ENCODE data around the gene CPT1B.

The CPT1B gene

DNA sequence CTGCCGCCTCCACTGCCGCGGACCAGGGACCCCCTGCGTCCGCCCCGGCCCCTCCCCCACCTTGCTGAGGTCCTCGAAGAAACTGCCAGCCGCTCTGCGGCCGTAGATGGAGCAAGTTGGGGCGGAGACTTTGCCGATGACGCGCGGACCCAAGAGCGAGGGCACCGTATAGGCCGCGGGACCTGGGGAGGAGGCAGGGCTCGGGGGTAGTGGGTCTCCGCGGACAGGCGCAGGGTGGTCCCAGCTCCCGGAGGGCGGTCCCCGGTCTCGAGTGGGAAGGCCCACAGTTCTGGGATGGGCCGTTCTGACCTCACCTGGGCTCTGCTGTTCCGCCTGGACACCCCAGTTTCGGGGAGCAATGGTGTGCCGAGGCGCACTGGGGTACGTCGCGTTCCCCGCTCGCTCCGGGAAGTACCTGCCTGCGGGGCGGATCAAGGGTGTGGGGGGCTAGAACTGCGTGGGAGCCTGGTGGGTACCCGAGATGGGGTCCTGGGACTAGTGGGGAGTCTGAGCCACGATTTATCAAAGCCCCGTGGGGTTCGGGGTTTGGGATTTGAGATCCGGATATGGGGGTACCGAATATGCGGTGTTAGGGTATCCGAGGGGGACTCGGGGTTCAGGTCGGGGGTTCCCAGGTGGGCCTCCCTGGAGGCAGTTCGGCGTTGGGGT, 47.2 kb downstream of the CPT1B start:
- peak; percentile 85 to 93 for DNase-seq (ENCODE audit: low read depth in 2 of 2)
- H3K4me3 ChIP-seq (replicated peaks in 1 of 2; ENCODE audit: low read depth in 2 of 2, low read length in 2 of 2): peak overlapping the region; percentile 55 to 59
- TF ChIP-seq, protein P1, sequence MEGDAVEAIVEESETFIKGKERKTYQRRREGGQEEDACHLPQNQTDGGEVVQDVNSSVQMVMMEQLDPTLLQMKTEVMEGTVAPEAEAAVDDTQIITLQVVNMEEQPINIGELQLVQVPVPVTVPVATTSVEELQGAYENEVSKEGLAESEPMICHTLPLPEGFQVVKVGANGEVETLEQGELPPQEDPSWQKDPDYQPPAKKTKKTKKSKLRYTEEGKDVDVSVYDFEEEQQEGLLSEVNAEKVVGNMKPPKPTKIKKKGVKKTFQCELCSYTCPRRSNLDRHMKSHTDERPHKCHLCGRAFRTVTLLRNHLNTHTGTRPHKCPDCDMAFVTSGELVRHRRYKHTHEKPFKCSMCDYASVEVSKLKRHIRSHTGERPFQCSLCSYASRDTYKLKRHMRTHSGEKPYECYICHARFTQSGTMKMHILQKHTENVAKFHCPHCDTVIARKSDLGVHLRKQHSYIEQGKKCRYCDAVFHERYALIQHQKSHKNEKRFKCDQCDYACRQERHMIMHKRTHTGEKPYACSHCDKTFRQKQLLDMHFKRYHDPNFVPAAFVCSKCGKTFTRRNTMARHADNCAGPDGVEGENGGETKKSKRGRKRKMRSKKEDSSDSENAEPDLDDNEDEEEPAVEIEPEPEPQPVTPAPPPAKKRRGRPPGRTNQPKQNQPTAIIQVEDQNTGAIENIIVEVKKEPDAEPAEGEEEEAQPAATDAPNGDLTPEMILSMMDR (IDR thresholded peaks at IDR 0.05; ENCODE audit: low read depth, low read length): no peak

DNA sequence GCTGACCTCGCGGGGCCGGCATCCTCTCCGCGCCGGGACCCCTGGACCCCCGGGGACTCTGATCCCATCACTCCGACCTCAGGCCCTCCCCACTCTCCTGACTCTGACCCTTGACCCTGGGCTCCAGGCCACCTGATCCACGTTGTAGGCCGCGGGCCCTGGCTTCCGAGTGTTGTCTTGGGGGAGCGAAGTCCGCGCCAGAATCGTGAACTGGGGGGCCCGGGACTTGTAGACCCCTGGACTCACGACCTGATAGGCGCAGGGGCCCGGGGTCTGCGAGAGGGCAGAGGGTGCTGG, 47.7 kb downstream of the CPT1B start:
- H3K4me3 ChIP-seq (replicated peaks in 1 of 2; ENCODE audit: low read depth in 2 of 2, low read length in 2 of 2): peak overlapping the region; percentile 55 to 59
- TF ChIP-seq, protein P1 (IDR thresholded peaks at IDR 0.05; ENCODE audit: low read depth, low read length): no peak
- DNase-seq (ENCODE audit: low read depth in 2 of 2): no peak

DNA sequence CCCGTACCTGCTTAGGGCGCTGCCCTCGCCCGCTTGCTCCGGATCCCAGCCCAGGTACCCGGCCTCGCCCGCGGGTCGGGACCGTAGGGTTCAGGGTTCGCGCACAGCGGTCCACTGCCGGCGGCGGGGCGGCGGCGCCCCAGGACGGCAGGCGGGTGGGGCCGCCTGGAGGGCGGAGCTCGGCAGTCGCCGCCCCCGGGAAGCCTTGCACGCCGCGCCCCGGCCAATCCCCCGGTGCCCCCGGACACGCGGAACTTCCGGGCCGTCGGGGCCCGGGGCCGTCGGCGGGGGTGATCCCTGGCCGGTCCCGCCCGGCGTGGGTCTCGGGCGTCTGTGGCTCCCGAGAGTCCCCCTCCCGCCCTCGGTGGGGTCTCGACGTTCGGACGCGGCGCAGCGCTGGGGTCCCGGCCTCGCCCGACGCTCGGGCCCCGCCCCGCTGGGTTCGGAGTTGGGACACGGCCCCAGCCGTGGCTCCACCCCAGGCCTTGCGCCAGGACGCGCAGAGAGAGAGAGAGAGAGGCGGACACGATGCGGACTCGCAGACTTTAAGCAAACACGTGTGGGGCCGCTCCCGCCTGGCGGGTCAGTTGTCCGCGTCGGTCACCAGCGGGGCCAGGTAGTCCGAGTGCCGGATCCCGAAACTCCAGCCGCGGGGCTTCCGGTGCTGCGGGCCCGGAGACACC, 48.2 kb downstream of the CPT1B start, which contains the start of gene TYMP:
Gene TYMP (minus strand): TSS at position 116 of the 683 bp plus-strand sequence. CDS start 303 bp downstream, outside the sequence.
- TF ChIP-seq, protein P1 (IDR thresholded peaks at IDR 0.05; ENCODE audit: low read depth, low read length): no peak
- peak within 1 kb of the TSS; percentile 57 to 59 for H3K4me3 ChIP-seq (replicated peaks in 1 of 2; ENCODE audit: low read depth in 2 of 2, low read length in 2 of 2)
- DNase-seq (ENCODE audit: low read depth in 2 of 2): peak; percentile 83 to 90

DNA sequence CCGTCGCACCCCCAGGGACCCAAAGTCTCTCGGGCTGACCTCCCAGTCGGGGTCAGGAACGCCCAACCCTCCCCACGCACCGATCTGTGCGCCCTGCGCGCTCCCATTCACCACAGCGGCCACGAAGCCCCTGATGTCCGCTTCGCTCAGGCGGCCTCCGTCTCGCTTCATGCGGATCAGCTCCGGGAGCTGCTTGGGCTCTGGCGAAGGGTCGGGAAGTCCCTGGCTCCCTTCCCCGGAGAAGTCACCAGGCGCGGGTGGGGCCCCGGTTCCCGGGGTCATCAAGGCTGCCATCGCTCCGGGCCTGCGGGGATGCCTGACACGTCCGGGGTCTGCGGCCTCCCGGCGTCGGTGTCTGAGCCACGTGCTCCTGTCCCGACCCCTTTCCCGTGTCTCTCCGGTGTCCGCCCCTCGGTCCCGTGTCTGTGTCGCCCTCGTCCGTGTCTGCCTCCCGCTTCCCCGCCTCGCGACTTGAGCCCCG, 48.8 kb downstream of the CPT1B start:
- peak overlapping the region; percentile 57 to 59 for H3K4me3 ChIP-seq (replicated peaks in 1 of 2; ENCODE audit: low read depth in 2 of 2, low read length in 2 of 2)
- TF ChIP-seq, protein P1 (IDR thresholded peaks at IDR 0.05; ENCODE audit: low read depth, low read length): no peak
- no peak for DNase-seq (ENCODE audit: low read depth in 2 of 2)

DNA sequence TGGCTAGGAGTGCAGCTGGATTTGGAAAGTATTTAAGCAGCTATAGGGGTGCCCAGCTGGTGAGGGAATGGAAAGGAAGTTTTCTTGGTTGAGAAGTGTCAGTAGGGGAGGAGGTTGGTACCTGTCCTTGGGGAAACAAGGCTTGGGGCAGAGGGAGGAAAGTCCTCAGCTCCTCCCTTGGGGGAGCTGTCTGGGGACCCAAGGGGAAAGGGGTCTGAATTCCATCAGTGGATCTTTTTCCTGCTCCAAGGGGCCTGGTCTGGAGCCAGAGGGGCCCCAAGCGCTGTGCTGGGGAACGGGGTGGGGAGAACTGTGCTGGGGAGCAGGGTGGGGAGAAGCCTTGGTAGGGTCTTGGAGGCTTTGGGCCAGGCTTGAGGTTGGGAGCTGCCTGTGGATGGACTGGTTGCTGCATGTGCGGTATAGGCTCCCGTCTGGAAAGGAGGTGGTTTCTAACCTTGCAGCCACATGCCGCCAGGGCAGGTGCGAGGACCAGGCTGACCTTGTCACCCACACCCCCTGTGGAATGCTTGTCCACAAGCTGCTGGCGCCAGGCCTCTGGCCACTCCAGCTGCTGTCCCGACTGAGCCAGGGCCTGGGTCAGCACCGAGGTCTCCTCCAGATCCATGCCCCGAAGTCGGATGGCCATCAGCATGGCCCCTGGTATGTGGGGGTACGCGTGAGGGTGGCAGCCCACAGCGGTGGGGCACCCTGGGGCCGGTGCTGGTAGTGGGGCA, 49.4 kb downstream of the CPT1B start:
- no peak for DNase-seq (ENCODE audit: low read depth in 2 of 2)
- H3K4me3 ChIP-seq (replicated peaks in 1 of 2; ENCODE audit: low read depth in 2 of 2, low read length in 2 of 2): peak overlapping the region; percentile 57 to 59
- TF ChIP-seq, protein P1 (IDR thresholded peaks at IDR 0.05; ENCODE audit: low read depth, low read length): no peak

DNA sequence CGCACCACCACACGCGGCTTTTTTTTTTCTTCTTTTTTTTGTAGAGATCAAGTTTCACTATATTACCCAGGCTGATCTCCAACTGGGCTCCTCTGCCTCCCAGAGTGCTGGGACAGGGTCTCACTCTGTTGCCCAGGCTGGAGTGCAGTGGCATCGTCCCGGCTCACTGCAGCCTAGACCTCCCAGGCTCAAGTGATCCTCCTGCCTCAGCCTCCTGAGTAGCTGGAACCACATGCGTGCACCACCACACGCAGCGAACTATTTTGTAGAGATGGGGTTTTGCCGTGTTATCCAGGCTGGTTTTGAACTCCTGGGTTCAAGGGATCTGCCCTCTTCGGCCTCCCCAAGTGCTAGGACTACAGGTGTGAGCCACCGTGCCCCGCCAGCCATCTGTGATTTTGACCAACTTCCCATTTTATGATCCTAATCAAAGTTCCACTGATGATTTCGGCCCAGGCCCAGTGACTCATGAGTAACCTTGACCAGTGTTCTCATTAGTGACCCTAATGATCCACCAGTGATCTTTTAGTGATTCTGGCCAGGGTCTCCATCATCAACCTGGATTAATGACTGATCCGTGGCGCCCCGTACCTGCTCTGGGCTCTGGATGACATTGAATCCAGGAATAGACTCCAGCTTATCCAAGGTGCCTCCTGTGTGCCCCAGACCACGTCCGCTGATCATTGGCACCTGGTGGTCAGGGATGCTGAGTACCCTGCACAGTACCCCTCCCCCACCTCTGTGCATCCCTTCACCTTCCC, 50.1 kb downstream of the CPT1B start:
- TF ChIP-seq, protein P1 (IDR thresholded peaks at IDR 0.05; ENCODE audit: low read depth, low read length): no peak
- no peak for DNase-seq (ENCODE audit: low read depth in 2 of 2)
- H3K4me3 ChIP-seq (replicated peaks in 1 of 2; ENCODE audit: low read depth in 2 of 2, low read length in 2 of 2): no peak overlapping the region

All from cardiac fibroblast (primary cell).